GM20000 (cell line): ENCODE results near the gene IHH.

Experiments used
- DNase-seq: peaks from one replicate; pipeline ENCODE4 v3.0.0; 2012; ENCODE audit warnings: low spot score
- TF ChIP-seq, protein P1 (sequence below): IDR thresholded peaks from 2 replicates; pipeline ENCODE4 v1.5.1; 2012; ENCODE audit warnings: mild to moderate bottlenecking, control low read depth; ENCODE audit errors: extremely low read depth, missing control alignments

IHH gene

GRCh38 chr2:219037783-219038499 lies 22.8 kb downstream of the IHH start:
- TF ChIP-seq, protein P1, sequence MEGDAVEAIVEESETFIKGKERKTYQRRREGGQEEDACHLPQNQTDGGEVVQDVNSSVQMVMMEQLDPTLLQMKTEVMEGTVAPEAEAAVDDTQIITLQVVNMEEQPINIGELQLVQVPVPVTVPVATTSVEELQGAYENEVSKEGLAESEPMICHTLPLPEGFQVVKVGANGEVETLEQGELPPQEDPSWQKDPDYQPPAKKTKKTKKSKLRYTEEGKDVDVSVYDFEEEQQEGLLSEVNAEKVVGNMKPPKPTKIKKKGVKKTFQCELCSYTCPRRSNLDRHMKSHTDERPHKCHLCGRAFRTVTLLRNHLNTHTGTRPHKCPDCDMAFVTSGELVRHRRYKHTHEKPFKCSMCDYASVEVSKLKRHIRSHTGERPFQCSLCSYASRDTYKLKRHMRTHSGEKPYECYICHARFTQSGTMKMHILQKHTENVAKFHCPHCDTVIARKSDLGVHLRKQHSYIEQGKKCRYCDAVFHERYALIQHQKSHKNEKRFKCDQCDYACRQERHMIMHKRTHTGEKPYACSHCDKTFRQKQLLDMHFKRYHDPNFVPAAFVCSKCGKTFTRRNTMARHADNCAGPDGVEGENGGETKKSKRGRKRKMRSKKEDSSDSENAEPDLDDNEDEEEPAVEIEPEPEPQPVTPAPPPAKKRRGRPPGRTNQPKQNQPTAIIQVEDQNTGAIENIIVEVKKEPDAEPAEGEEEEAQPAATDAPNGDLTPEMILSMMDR, result no peak
- DNase-seq, result no peak

- TF ChIP-seq, protein P1, result no peak
- DNase-seq, result no peak
Measured at GRCh38 chr2:219035942-219036341, 24.8 kb downstream of the IHH start.

GRCh38 chr2:219034823-219035222 lies 25.9 kb downstream of the IHH start:
- DNase-seq, result no peak
- TF ChIP-seq, protein P1, result no peak

GRCh38 chr2:219032051-219032745 lies 28.5 kb downstream of the IHH start:
- DNase-seq, result no peak
- TF ChIP-seq, protein P1, result no peak

DNA sequence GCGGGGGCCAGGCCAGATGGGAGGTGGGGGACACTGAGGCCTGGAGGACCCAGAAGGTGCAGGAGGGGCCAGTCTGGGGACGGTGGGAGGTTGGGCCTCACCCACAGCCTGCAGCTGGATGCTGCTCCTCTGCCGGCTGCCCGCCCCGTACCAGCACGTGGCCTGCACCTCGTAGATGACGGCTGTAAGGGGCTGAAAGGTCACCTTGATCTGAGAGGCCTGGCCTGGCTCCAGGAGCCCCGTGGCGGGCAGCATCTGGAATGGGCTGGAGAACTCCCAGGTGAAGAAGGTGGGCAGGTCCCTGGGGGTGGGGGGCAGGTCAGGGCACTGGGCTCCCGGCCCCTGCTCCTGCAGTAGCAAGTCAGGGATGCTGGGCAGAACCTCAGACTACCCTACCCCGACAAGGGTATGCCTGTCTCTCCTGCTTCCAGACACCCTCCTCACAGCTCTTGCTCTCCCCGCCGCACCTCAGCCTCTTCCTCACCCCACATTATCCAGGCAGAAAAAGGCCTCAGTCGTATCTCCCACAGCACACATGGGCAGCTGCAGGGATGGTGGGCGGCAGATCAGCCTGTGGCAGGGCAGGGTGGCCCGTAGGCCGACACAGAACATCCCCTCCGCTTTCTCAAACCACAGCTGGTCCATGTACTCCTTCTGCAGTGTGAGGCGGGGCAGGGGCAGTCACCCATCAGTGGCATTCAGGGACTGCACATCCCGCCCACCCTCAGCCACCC lies 29.5 kb downstream of the IHH start:
- DNase-seq, result no peak
- TF ChIP-seq, protein P1, result no peak

GRCh38 chr2:219030177-219030940 lies 30.4 kb downstream of the IHH start:
- no peak for DNase-seq
- TF ChIP-seq, protein P1, result no peak
